ENCODE results near the gene PKLR. TPM values are rescaled to one million over a fixed set of nuclear protein-coding genes. Genes with fewer than 3 reads are reported as not detected.

PKLR gene
- total RNA-seq, 1 donor from 2014 or later = not detected

DNA sequence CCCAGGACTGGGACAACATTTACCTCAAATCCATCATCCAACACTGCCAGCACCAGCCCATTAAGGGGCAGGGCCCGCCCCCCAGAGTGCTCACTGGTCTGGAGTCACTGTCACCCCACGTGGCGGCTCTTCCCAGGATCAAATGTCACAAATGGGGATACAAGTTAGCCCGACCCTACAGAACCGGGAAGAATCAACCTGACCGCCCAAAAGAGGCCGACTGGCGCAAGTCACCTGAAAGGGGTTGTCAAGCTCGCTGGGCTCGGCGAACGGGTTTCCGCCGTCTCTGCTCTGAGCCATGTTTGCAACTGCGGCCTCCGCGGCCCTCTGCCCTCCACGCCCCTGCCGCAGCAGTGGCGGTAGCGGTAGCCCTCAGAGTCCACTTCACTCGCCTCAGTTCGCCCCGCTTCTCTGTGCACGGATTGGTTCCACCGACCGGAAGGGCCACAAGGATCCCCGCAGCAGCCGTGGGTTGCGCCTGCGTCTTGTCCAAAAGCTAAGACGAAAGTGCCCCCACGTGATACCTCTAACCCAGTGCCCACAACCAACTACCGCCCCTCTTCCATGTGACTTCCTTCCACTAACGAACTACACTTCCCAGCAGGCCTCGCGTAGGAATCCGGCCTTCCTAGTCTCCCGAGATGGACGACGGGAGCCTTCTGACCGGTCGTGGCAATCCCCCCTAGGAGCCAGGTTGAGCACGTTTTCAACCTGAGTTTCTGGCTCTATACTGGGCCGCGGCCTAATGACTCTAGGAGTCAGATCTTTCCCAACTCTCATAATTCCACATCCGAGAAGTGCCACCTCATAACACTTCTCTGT, 39.2 kb downstream of the PKLR start, which contains the start of gene SCAMP3:
Gene SCAMP3 (minus strand): TSS at position 509 of the 822 bp plus-strand sequence. CDS start 209 bp downstream, at position 300.
- Mint-ChIP-seq H3K4me1 (ENCODE audit: low read depth, unreplicated experiment) (peaks cover 13% of the 10 kb centered on the region), H3K36me3 (ENCODE audit: unreplicated experiment) (peaks cover 10% of the 10 kb centered on the region), H3K27ac (ENCODE audit: unreplicated experiment) (peak within 1 kb of the TSS; percentile 84), H3K9me3 (ENCODE audit: unreplicated experiment) (peaks cover 13% of the 10 kb centered on the region), H3K4me3 (ENCODE audit: unreplicated experiment) (peak within 1 kb of the TSS; percentile 97), H3K27me3 (ENCODE audit: unreplicated experiment) (peaks cover 12% of the 10 kb centered on the region)
- DNase-seq = peak; percentile 85
- TF ChIP-seq, protein P1, sequence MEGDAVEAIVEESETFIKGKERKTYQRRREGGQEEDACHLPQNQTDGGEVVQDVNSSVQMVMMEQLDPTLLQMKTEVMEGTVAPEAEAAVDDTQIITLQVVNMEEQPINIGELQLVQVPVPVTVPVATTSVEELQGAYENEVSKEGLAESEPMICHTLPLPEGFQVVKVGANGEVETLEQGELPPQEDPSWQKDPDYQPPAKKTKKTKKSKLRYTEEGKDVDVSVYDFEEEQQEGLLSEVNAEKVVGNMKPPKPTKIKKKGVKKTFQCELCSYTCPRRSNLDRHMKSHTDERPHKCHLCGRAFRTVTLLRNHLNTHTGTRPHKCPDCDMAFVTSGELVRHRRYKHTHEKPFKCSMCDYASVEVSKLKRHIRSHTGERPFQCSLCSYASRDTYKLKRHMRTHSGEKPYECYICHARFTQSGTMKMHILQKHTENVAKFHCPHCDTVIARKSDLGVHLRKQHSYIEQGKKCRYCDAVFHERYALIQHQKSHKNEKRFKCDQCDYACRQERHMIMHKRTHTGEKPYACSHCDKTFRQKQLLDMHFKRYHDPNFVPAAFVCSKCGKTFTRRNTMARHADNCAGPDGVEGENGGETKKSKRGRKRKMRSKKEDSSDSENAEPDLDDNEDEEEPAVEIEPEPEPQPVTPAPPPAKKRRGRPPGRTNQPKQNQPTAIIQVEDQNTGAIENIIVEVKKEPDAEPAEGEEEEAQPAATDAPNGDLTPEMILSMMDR (IDR thresholded peaks at IDR 0.05; ENCODE audit: partially characterized antibody, unreplicated experiment) = no peak

DNA sequence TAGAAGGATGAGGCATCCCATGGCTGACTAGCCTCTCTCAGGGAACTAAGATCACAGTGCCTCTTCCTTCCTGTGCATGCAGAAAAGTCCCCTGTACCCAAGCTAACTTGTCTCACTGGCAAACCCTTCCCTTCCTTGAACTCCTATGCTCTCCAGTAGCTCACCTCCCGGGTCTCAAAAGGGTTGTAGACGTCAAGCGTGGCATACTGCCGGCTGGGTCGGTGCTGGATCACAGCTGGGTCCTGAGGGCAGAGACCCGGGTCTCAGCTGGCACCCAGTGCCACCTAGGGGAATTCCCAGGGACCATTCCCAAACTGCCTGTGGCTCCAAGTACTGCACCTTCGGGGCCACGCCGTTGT, 39.8 kb downstream of the PKLR start:
- H3K27me3 Mint-ChIP-seq (ENCODE audit: unreplicated experiment) = peaks cover 13% of the 10 kb centered on the region
- peak overlapping the region; percentile 84 for H3K27ac Mint-ChIP-seq (ENCODE audit: unreplicated experiment)
- H3K9me3 Mint-ChIP-seq (ENCODE audit: unreplicated experiment) = peaks cover 19% of the 10 kb centered on the region
- H3K4me1 Mint-ChIP-seq (ENCODE audit: low read depth, unreplicated experiment) = peaks cover 19% of the 10 kb centered on the region
- peaks cover 16% of the 10 kb centered on the region for H3K36me3 Mint-ChIP-seq (ENCODE audit: unreplicated experiment)
- TF ChIP-seq, protein P1 (IDR thresholded peaks at IDR 0.05; ENCODE audit: partially characterized antibody, unreplicated experiment) = peak; percentile 17
- peak overlapping the region; percentile 97 for H3K4me3 Mint-ChIP-seq (ENCODE audit: unreplicated experiment)
- no peak for DNase-seq

DNA sequence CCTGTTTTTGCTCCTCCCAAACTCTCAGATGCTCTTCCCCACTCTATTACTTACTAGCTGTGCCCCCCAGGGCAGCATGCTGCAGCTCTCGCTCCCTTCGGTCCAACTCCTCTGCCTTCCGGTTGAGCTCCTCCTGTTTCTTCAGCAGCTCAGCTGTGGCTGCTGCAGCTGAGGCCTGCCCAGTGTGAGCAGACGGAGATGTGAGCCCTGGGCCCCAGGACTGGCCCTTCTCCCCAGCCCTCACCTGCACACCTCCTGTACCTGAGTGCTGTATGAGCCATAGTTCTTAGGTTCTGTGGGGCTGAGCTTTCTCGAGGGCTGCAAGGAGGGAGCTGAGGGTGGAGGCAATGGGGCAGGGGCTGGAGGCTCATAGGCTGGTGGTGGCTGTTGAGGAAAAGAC, 41.0 kb downstream of the PKLR start:
- H3K27ac Mint-ChIP-seq (ENCODE audit: unreplicated experiment) = no peak overlapping the region
- TF ChIP-seq, protein P1 (IDR thresholded peaks at IDR 0.05; ENCODE audit: partially characterized antibody, unreplicated experiment) = no peak
- peak overlapping the region; percentile 57 for H3K4me3 Mint-ChIP-seq (ENCODE audit: unreplicated experiment)
- peaks cover 17% of the 10 kb centered on the region for H3K36me3 Mint-ChIP-seq (ENCODE audit: unreplicated experiment)
- DNase-seq = no peak
- H3K4me1 Mint-ChIP-seq (ENCODE audit: low read depth, unreplicated experiment) = peaks cover 23% of the 10 kb centered on the region
- peaks cover 15% of the 10 kb centered on the region for H3K27me3 Mint-ChIP-seq (ENCODE audit: unreplicated experiment)
- peaks cover 21% of the 10 kb centered on the region for H3K9me3 Mint-ChIP-seq (ENCODE audit: unreplicated experiment)

DNA sequence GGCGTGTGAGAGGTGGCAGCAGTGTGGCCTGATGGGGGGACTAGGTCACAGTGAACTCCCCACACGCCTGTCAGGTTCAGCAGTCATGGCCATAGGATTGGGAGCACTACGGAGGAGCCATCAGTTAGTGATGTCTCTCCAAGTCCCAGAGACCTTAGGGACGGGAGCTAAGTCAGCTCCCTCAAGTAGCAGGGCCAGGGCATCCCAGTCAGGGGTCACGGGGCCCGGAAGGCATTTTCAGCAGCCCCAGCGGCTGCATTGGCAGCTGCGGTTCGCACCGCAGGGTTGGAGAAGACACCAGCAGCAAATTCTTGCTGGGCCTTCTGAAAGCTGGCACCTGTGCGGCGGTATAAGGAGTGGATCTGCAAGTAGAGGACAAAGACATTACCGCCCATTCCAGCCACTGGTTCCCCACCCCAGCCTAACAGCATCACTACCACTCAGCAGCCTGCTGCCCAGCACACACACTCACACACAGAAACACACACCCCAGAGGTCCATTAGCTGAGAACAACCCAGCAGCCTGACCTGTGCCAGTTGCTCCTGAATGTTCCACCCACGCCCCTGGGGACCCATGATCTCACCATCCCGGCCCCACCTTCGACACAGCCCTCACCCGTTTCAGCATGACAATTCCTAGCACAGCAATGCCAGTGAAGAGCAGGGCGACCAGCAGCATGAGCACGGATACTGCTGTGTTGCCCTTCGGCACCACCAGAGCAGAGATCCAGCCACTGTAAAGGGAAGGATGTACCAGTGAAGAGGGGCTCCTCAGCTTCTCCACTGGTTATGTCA, 45.0 kb downstream of the PKLR start:
- Mint-ChIP-seq H3K27ac (ENCODE audit: unreplicated experiment) (peak overlapping the region; percentile 77), H3K4me1 (ENCODE audit: low read depth, unreplicated experiment) (peaks cover 27% of the 10 kb centered on the region), H3K9me3 (ENCODE audit: unreplicated experiment) (peaks cover 15% of the 10 kb centered on the region), H3K27me3 (ENCODE audit: unreplicated experiment) (peaks cover 11% of the 10 kb centered on the region), H3K36me3 (ENCODE audit: unreplicated experiment) (peaks cover 12% of the 10 kb centered on the region), H3K4me3 (ENCODE audit: unreplicated experiment) (peak overlapping the region; percentile 83)
- DNase-seq = peak; percentile 62
- TF ChIP-seq, protein P1 (IDR thresholded peaks at IDR 0.05; ENCODE audit: partially characterized antibody, unreplicated experiment) = no peak
